Testis (tissue), 3 donors: ENCODE data around the gene FAM25A. TPM values are rescaled to one million over a fixed set of nuclear protein-coding genes. Genes with fewer than 3 reads are reported as not detected.
"Not testable (repeated sequence)": the region's sequence is repeated elsewhere in the genome, so short reads cannot be mapped to it uniquely, and the experiment has no call there.

Experiments
- DNase-seq: peaks from one replicate; pipeline ENCODE4 v3.0.0-alpha.2; 2019
- H3K27ac ChIP-seq, 2 donors: fragments of 200-600 bp; sonication (generic); one replicate each; pipeline ENCODE4 v1.5.1; 2019
- H3K27me3 ChIP-seq: fragments of 200-600 bp; sonication (generic); one replicate; pipeline ENCODE4 v1.5.1; 2019
- H3K36me3 ChIP-seq: fragments of 200-600 bp; sonication (generic); one replicate; pipeline ENCODE4 v1.5.1; 2017; ENCODE audit warnings: low read depth; ENCODE audit errors: missing control alignments
- H3K4me1 ChIP-seq: fragments of 200-600 bp; sonication (generic); one replicate; pipeline ENCODE4 v1.5.1; 2019
- H3K4me3 ChIP-seq, 2 donors: fragments of 200-600 bp; sonication (generic); one replicate each; pipeline ENCODE4 v1.5.1; 2017 to 2019
- H3K9me3 ChIP-seq: fragments of 200-600 bp; sonication (generic); one replicate; pipeline ENCODE4 v1.5.1; 2017
- POLR2A ChIP-seq: fragments of 450-650 bp; IDR thresholded peaks from one replicate; pipeline ENCODE4 v1.6.1; 2017; ENCODE audit warnings: antibody characterized with exemption, mild to moderate bottlenecking, moderate library complexity
- WGBS, 2 donors: methylation state at CpG; one replicate each; pipeline ENCODE4 v1.1.5; 2018; 5-methylcytosine and 5-hydroxymethylcytosine counted together
- intact Hi-C: fragments of 100-400 bp; cut with DNase I; formaldehyde crosslinking; loops from one replicate; pipeline ENCODE4 v1.15.1; 2023; ENCODE audit warnings: low total_unique reads
- polyA plus RNA-seq: library from polyadenylated mRNA; stranded (reverse); fragments of 350-450 nt; fragmentation: Illumina TruSeq; extraction: RNeasy Lipid Tissue Mini Kit (QIAGEN cat#74804); gene quantifications from one replicate; pipeline ENCODE4 v1.2.3, GENCODE V29; 2014; ENCODE audit warnings: low read depth, low replicate concordance; ENCODE audit not compliant: insufficient read depth
- total RNA-seq, 2 donors: library from RNA; depleted of rRNA; stranded (reverse); fragments of >200 nt; gene quantifications; one replicate each; pipeline ENCODE4 v1.2.3, GENCODE V29; 2016
- TF ChIP-seq, protein P1 (sequence below), 3 experiments: fragments of 450-650 bp in 2 of 3; fragments of 200-600 bp in 1 of 3; sonication (generic) in 1 of 3; IDR thresholded peaks; one replicate each; pipeline ENCODE4 v1.5.1; 2016 to 2019; ENCODE audit warnings: antibody characterized with exemption in 3 of 3, mild to moderate bottlenecking in 2 of 3, moderate library complexity in 1 of 3

FAM25A gene
- total and polyA plus RNA-seq, 3 donors from 2014 or later, result not detected

DNA sequence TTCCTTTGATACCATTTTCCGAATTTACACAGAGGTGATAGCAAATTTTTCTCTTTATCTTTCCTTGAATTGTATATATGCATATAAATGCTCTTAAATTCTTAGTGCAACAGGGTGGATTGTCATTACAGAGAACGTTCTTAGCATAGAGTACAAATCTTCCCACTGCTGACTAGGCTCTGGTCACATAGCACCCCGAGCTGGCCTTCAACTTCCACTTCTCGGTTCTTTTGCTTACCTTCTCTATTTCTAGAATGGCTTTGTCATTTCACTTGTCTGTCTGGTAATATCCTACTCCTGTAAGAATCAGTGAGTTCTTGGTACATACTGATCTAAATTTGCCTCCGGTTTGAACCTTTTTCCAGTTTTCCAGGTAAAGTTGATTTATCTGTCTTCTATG lies 38.4 kb upstream of the FAM25A start:
- Histone ChIP-seq H3K9me3 (no peaks in the 10 kb centered on the region), H3K36me3 (no peaks in the 10 kb centered on the region), H3K4me3 (no peak overlapping the region), H3K27ac (no peak overlapping the region), H3K4me1 (peaks cover 18% of the 10 kb centered on the region), H3K27me3 (no peaks in the 10 kb centered on the region)
- no peak for TF ChIP-seq POLR2A
- TF ChIP-seq, protein P1, sequence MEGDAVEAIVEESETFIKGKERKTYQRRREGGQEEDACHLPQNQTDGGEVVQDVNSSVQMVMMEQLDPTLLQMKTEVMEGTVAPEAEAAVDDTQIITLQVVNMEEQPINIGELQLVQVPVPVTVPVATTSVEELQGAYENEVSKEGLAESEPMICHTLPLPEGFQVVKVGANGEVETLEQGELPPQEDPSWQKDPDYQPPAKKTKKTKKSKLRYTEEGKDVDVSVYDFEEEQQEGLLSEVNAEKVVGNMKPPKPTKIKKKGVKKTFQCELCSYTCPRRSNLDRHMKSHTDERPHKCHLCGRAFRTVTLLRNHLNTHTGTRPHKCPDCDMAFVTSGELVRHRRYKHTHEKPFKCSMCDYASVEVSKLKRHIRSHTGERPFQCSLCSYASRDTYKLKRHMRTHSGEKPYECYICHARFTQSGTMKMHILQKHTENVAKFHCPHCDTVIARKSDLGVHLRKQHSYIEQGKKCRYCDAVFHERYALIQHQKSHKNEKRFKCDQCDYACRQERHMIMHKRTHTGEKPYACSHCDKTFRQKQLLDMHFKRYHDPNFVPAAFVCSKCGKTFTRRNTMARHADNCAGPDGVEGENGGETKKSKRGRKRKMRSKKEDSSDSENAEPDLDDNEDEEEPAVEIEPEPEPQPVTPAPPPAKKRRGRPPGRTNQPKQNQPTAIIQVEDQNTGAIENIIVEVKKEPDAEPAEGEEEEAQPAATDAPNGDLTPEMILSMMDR (IDR thresholded peaks at IDR 0.05), result no peak
- intact Hi-C loops, result no loop called here
- WGBS, 2 donors, result 73 to 77% methylated on average over 5 of the region's 5 CpGs
- no peak for DNase-seq

DNA sequence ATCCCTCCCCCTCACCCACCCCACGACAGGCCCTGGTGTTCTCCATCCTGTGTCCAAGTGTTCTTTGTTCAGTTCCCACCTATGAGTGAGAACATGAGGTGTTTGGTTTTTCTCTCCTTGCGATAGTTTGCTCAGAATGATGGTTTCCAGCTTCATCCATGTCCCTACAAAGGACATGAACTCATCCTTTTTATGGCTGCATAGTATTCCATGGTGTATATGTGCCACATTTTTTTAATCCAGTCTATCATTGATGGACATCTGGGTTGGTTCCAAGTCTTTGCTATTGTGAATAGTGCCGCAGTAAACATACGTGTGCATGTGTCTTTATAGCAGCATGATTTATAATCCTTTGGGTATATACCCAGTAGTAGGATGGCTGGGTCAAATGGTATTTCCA lies 35.6 kb upstream of the FAM25A start:
- H3K4me3 ChIP-seq, H3K9me3 ChIP-seq, DNase-seq, intact Hi-C loops, H3K27ac ChIP-seq, H3K27me3 ChIP-seq, H3K36me3 ChIP-seq: not testable (repeated sequence)
- peaks cover 18% of the 10 kb centered on the region for H3K4me1 ChIP-seq
- 94 to 99% methylated on average over 4 of the region's 4 CpGs for WGBS, 2 donors

GRCh38 chr10:86988520-86988919 lies 31.6 kb upstream of the FAM25A start:
- Histone ChIP-seq H3K4me3 (no peak overlapping the region), H3K27ac (no peak overlapping the region), H3K4me1 (no peaks in the 10 kb centered on the region), H3K27me3 (no peaks in the 10 kb centered on the region), H3K36me3 (no peaks in the 10 kb centered on the region), H3K9me3 (no peaks in the 10 kb centered on the region)
- intact Hi-C loops, result no loop called here
- no peak for DNase-seq
- WGBS, 2 donors, result 78 to 80% methylated on average over 1 of the region's 1 CpG
- no peak for TF ChIP-seq POLR2A
- TF ChIP-seq, protein P1 (IDR thresholded peaks at IDR 0.05), result no peak

DNA sequence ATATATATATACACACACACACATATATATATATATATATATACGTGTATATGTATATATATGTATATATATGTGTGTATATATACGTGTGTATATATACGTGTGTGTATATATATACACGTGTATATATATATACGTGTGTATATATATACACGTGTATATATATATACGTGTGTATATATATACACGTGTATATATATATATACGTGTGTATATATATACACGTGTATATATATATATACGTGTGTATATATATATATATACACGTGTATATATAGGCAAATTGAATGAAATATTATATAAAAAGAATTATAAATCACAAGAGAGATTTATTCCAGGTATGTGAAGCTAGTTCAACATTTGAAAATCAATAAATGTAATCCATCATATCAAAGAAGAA lies 28.7 kb upstream of the FAM25A start:
- intact Hi-C loops, H3K36me3 ChIP-seq, H3K4me3 ChIP-seq, H3K27me3 ChIP-seq, H3K9me3 ChIP-seq, H3K27ac ChIP-seq, H3K4me1 ChIP-seq, DNase-seq: not testable (repeated sequence)
- 76 to 87% methylated on average over 12 of the region's 12 CpGs for WGBS, 2 donors

- Histone ChIP-seq H3K27ac (no peak overlapping the region), H3K36me3 (no peaks in the 10 kb centered on the region), H3K4me3 (no peak overlapping the region), H3K9me3 (no peaks in the 10 kb centered on the region), H3K27me3 (no peaks in the 10 kb centered on the region), H3K4me1 (no peaks in the 10 kb centered on the region)
- no peak for TF ChIP-seq POLR2A
- TF ChIP-seq, protein P1 (IDR thresholded peaks at IDR 0.05), result no peak
- intact Hi-C loops, result no loop called here
- DNase-seq, result no peak
Observed at GRCh38 chr10:86992456-86992855, 27.6 kb upstream of the FAM25A start.

DNA sequence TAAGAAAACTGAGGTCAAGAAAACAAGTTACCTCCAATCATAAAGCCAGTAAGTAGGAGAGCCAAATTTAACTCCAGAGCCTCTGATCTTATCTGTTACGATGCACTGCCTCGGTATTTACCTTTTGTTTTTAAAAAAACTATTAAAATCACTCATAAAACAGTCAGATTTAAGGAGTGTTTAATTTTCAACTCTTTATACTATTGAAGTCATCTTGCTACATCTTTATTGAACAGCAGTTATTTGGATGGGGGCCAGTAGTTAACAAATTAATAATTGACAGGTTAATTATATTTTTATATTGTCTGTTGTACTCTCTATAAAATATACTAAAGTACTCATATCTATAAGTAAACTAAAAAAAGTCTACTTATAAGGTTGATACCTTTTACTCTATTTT lies 27.2 kb upstream of the FAM25A start:
- Histone ChIP-seq H3K4me3 (no peak overlapping the region), H3K4me1 (no peaks in the 10 kb centered on the region), H3K27ac (no peak overlapping the region), H3K27me3 (no peaks in the 10 kb centered on the region), H3K9me3 (no peaks in the 10 kb centered on the region), H3K36me3 (no peaks in the 10 kb centered on the region)
- no peak for DNase-seq
- TF ChIP-seq, protein P1 (IDR thresholded peaks at IDR 0.05), result no peak
- no peak for TF ChIP-seq POLR2A
- intact Hi-C loops, result no loop called here
- WGBS, 2 donors, result 87 to 94% methylated on average over 2 of the region's 2 CpGs

DNA sequence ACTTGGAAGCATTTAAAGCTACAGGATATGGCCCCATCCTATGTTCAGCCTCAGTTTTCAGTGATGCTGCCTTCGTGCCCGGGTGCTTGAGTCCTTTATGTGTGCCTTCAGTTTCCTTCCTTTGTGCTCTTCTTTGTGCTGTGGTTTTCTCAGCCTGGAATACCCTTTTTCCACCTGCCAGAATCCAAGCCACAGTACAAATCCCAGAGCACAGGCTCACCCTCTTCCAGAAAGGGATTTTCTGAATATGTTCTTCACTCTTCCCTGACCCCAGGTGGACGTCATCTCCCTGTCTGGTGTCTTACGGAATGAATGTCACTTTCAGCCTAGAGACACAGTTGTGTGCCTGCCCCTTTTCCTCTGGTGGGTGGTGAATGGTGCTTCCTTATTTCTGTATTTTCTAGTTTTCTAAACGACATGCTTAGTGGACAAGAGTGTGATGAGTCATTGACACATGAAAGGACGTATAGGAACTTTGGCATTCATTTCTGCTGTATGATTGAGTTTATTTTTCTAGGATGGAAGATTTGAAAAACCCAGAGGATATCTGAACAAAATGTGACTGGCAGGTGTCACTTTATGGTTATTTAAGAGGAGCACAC lies 20.2 kb upstream of the FAM25A start:
- H3K36me3 ChIP-seq, intact Hi-C loops, H3K4me1 ChIP-seq, H3K4me3 ChIP-seq, H3K27ac ChIP-seq, H3K27me3 ChIP-seq, H3K9me3 ChIP-seq, DNase-seq: not testable (repeated sequence)
- whole genome bisulfite sequencing, 2 donors, result 83 to 86% methylated on average over 6 of the region's 6 CpGs
